HEK293T (cell line): Measurements from ENCODE around the gene TRIM16.
"Not testable (repeated sequence)": the region's sequence is repeated elsewhere in the genome, so short reads cannot be mapped to it uniquely, and the experiment has no call there.

ENCODE experiments used
- BHLHE40 ChIP-seq: fragments of 450-650 bp; IDR thresholded peaks from 2 replicates; pipeline ENCODE4 v1.6.1; 2016; ENCODE audit warnings: mild to moderate bottlenecking, moderate library complexity, borderline replicate concordance
- FOXK2 ChIP-seq: fragments of 450-650 bp; IDR thresholded peaks from 2 replicates; pipeline ENCODE4 v1.6.1; 2016; ENCODE audit warnings: mild to moderate bottlenecking
- FOXM1 ChIP-seq: fragments of 450-650 bp; IDR thresholded peaks from 2 replicates; pipeline ENCODE4 v1.6.1; 2017; ENCODE audit warnings: mild to moderate bottlenecking, borderline replicate concordance
- HDGF ChIP-seq: fragments of 450-650 bp; IDR thresholded peaks from 2 replicates; pipeline ENCODE4 v1.6.1; 2017; ENCODE audit warnings: antibody characterized with exemption, borderline replicate concordance
- L3MBTL2 ChIP-seq: fragments of 450-650 bp; conservative IDR thresholded peaks from 2 replicates; pipeline ENCODE4 v1.6.1; 2016; ENCODE audit warnings: mild to moderate bottlenecking
- SUZ12 ChIP-seq: fragments of 450-650 bp; IDR thresholded peaks from 2 replicates; pipeline ENCODE4 v1.6.1; 2016; ENCODE audit warnings: mild to moderate bottlenecking
- TARDBP ChIP-seq: fragments of 450-650 bp; IDR thresholded peaks from 2 replicates; pipeline ENCODE4 v1.6.1; 2016

DNA sequence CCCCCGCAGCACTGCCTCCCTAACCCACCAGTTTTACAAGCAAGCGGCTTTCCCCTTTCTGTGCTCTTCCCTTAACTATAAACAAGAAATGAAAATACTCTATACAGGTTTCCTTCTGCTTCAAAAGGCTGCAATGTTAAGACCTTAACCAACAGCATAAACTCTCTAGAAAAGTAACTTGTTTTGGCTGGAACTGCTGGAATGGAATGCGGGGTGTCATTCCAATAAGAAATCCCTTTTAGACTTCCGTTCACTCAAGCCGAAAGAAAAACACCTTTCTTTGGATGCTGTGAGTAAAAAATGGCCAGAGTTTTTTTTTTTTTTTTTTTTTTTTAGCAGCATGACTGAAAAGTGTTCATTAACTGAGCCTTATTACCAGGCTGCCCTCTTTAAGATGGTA, 92.1 kb downstream of the TRIM16 start:
- TF ChIP-seq HDGF, L3MBTL2, FOXM1, BHLHE40, SUZ12, TARDBP, FOXK2: not testable (repeated sequence)
